Activated naive CD8-positive, alpha-beta T cell treated with anti-CD3 and anti-CD28 coated beads, Interleukin-2, amount 10 ng/mL, durations not matched to agents 7 days and 5 days (primary cell): ENCODE results near the gene FAM174B. TPM values are rescaled to one million over a fixed set of nuclear protein-coding genes. Genes with fewer than 3 reads are reported as not detected.
"Not testable (repeated sequence)": the region's sequence is repeated elsewhere in the genome, so short reads cannot be mapped to it uniquely, and the experiment has no call there.

Experiments
- ATAC-seq: fragments of 150-1000 bp; cut with Tn5 transposase; one replicate; pipeline ENCODE4 v1.10.0; 2021; ENCODE audit warnings: low read depth, moderate library complexity
- POLR2A ChIA-PET: fragments of 350-600 bp; sonication (Branson Sonifier 250); formaldehyde crosslinking; loops from one replicate; lab custom pipeline; 2021; ENCODE audit warnings: antibody characterized with exemption; lab: Charles Lee
- DNase-seq: peaks from one replicate; pipeline ENCODE4 v3.0.0; 2021
- H3K27ac Mint-ChIP-seq: one replicate; pipeline ENCODE4 v1.8.0; 2022; ENCODE audit warnings: mild to moderate bottlenecking, mixed read lengths
- H3K27me3 Mint-ChIP-seq: one replicate; pipeline ENCODE4 v1.8.0; 2022; ENCODE audit warnings: mild to moderate bottlenecking, moderate library complexity, mixed read lengths
- H3K36me3 Mint-ChIP-seq: one replicate; pipeline ENCODE4 v1.8.0; 2021; ENCODE audit warnings: mild to moderate bottlenecking, mixed read lengths
- H3K4me1 Mint-ChIP-seq: one replicate; pipeline ENCODE4 v1.8.0; 2021; ENCODE audit warnings: mixed read lengths
- H3K4me3 Mint-ChIP-seq: one replicate; pipeline ENCODE4 v1.8.0; 2022; ENCODE audit warnings: mild to moderate bottlenecking, moderate library complexity, mixed read lengths
- H3K9me3 Mint-ChIP-seq: one replicate; pipeline ENCODE4 v1.8.0; 2021; ENCODE audit warnings: mixed read lengths
- total RNA-seq, 2 experiments: library from RNA; stranded (reverse); gene quantifications; one replicate each; pipeline ENCODE4 v1.2.3, GENCODE V29; 2021

The FAM174B gene
- total RNA-seq, 2 experiments from 2014 or later = 1.4 to 1.9 TPM

- Mint-ChIP-seq H3K36me3 (no peaks in the 10 kb centered on the region), H3K27ac (no peak overlapping the region), H3K4me1 (peaks cover 4% of the 10 kb centered on the region), H3K9me3 (no peaks in the 10 kb centered on the region), H3K4me3 (no peak overlapping the region), H3K27me3 (no peaks in the 10 kb centered on the region)
- POLR2A ChIA-PET = no interaction called here
- ATAC-seq (no peak), DNase-seq (no peak)
Measured at GRCh38 chr15:92614791-92615785, 40.5 kb downstream of the FAM174B start.

- no peak overlapping the region for H3K27ac Mint-ChIP-seq
Measured at GRCh38 chr15:92614301-92614700, 41.3 kb downstream of the FAM174B start.

GRCh38 chr15:92613841-92614240 lies 41.7 kb downstream of the FAM174B start:
- DNase-seq = no peak
- Mint-ChIP-seq H3K9me3 (no peaks in the 10 kb centered on the region), H3K36me3 (no peaks in the 10 kb centered on the region), H3K4me1 (peaks cover 4% of the 10 kb centered on the region), H3K27me3 (no peaks in the 10 kb centered on the region), H3K4me3 (no peak overlapping the region), H3K27ac (no peak overlapping the region)
- POLR2A ChIA-PET = no interaction called here
- ATAC-seq = no peak

More at GRCh38 chr15:92614301-92614700, 41.3 kb downstream of the FAM174B start:
- H3K36me3 Mint-ChIP-seq = no peaks in the 10 kb centered on the region
- H3K9me3 Mint-ChIP-seq = no peaks in the 10 kb centered on the region
- DNase-seq (no peak), ATAC-seq (no peak)
- H3K4me3 Mint-ChIP-seq = no peak overlapping the region
- H3K4me1 Mint-ChIP-seq = peaks cover 4% of the 10 kb centered on the region
- no peaks in the 10 kb centered on the region for H3K27me3 Mint-ChIP-seq
- POLR2A ChIA-PET = no interaction called here

GRCh38 chr15:92612891-92613290 lies 42.7 kb downstream of the FAM174B start:
- peaks cover 4% of the 10 kb centered on the region for H3K4me1 Mint-ChIP-seq
- H3K4me3 Mint-ChIP-seq = no peak overlapping the region
- POLR2A ChIA-PET = no interaction called here
- DNase-seq = no peak
- no peaks in the 10 kb centered on the region for H3K36me3 Mint-ChIP-seq
- H3K27me3 Mint-ChIP-seq = no peaks in the 10 kb centered on the region
- ATAC-seq = no peak
- no peaks in the 10 kb centered on the region for H3K9me3 Mint-ChIP-seq
- no peak overlapping the region for H3K27ac Mint-ChIP-seq

GRCh38 chr15:92611995-92612745 lies 43.4 kb downstream of the FAM174B start:
- Mint-ChIP-seq H3K36me3 (no peaks in the 10 kb centered on the region), H3K9me3 (no peaks in the 10 kb centered on the region), H3K4me1 (peaks cover 4% of the 10 kb centered on the region), H3K27ac (no peak overlapping the region), H3K27me3 (no peaks in the 10 kb centered on the region), H3K4me3 (no peak overlapping the region)
- DNase-seq (no peak), ATAC-seq (no peak)
- POLR2A ChIA-PET = no interaction called here

GRCh38 chr15:92611150-92611549 lies 44.4 kb downstream of the FAM174B start:
- H3K36me3 Mint-ChIP-seq = no peaks in the 10 kb centered on the region

GRCh38 chr15:92610101-92610520 lies 45.5 kb downstream of the FAM174B start:
- H3K27me3 Mint-ChIP-seq = no peaks in the 10 kb centered on the region
- H3K27ac Mint-ChIP-seq = no peak overlapping the region
- POLR2A ChIA-PET = no interaction called here
- no peaks in the 10 kb centered on the region for H3K36me3 Mint-ChIP-seq
- H3K4me3 Mint-ChIP-seq = no peak overlapping the region
- ATAC-seq (no peak), DNase-seq (no peak)
- H3K4me1 Mint-ChIP-seq = peaks cover 4% of the 10 kb centered on the region
- no peaks in the 10 kb centered on the region for H3K9me3 Mint-ChIP-seq

More at GRCh38 chr15:92611150-92611549, 44.4 kb downstream of the FAM174B start:
- DNase-seq (no peak), ATAC-seq (no peak)
- Mint-ChIP-seq H3K4me1 (peaks cover 4% of the 10 kb centered on the region), H3K4me3 (no peak overlapping the region), H3K9me3 (no peaks in the 10 kb centered on the region), H3K27ac (no peak overlapping the region), H3K27me3 (no peaks in the 10 kb centered on the region)
- POLR2A ChIA-PET = no interaction called here

GRCh38 chr15:92608866-92609700 lies 46.5 kb downstream of the FAM174B start:
- no peaks in the 10 kb centered on the region for H3K9me3 Mint-ChIP-seq
- no peak overlapping the region for H3K27ac Mint-ChIP-seq
- H3K4me3 Mint-ChIP-seq = no peak overlapping the region
- DNase-seq (no peak), ATAC-seq (no peak)
- no peaks in the 10 kb centered on the region for H3K36me3 Mint-ChIP-seq
- no peaks in the 10 kb centered on the region for H3K27me3 Mint-ChIP-seq
- POLR2A ChIA-PET = no interaction called here
- no peaks in the 10 kb centered on the region for H3K4me1 Mint-ChIP-seq

- H3K9me3 Mint-ChIP-seq, H3K4me1 Mint-ChIP-seq, H3K4me3 Mint-ChIP-seq, H3K27me3 Mint-ChIP-seq, H3K36me3 Mint-ChIP-seq, POLR2A ChIA-PET, DNase-seq, ATAC-seq, H3K27ac Mint-ChIP-seq: not testable (repeated sequence)
Measured at GRCh38 chr15:92606836-92607150, 48.8 kb downstream of the FAM174B start.

GRCh38 chr15:92606126-92606835 lies 49.3 kb downstream of the FAM174B start:
- Mint-ChIP-seq H3K9me3 (no peaks in the 10 kb centered on the region), H3K27ac (no peak overlapping the region), H3K4me3 (no peak overlapping the region), H3K4me1 (no peaks in the 10 kb centered on the region), H3K36me3 (no peaks in the 10 kb centered on the region), H3K27me3 (peaks cover 3% of the 10 kb centered on the region)
- no peak for DNase-seq
- no peak for ATAC-seq
- POLR2A ChIA-PET = no interaction called here

GRCh38 chr15:92605225-92605944 lies 50.2 kb downstream of the FAM174B start:
- H3K27me3 Mint-ChIP-seq = peaks cover 3% of the 10 kb centered on the region
- POLR2A ChIA-PET = no interaction called here
- no peaks in the 10 kb centered on the region for H3K36me3 Mint-ChIP-seq
- no peaks in the 10 kb centered on the region for H3K4me1 Mint-ChIP-seq
- ATAC-seq (no peak), DNase-seq (no peak)
- no peak overlapping the region for H3K27ac Mint-ChIP-seq
- no peaks in the 10 kb centered on the region for H3K9me3 Mint-ChIP-seq
- H3K4me3 Mint-ChIP-seq = no peak overlapping the region

GRCh38 chr15:92603743-92604470 lies 51.7 kb downstream of the FAM174B start:
- Mint-ChIP-seq H3K4me3 (no peak overlapping the region), H3K9me3 (no peaks in the 10 kb centered on the region), H3K4me1 (peaks cover 2% of the 10 kb centered on the region), H3K27me3 (peaks cover 3% of the 10 kb centered on the region), H3K27ac (no peak overlapping the region), H3K36me3 (no peaks in the 10 kb centered on the region)
- ATAC-seq (no peak), DNase-seq (no peak)
- POLR2A ChIA-PET = no interaction called here
